Tibial nerve (tissue), 4 donors: Measurements from ENCODE around the gene MELK. TPM values are rescaled to one million over a fixed set of nuclear protein-coding genes. Genes with fewer than 3 reads are reported as not detected.

ENCODE experiments used
- DNase-seq, 2 donors: peaks; one replicate each; pipeline ENCODE4 v3.0.0-alpha.2; 2019; ENCODE audit warnings: low spot score in 2 of 2
- H3K27ac ChIP-seq, 4 donors: fragments of 200-600 bp; sonication (generic) in 3 of 4; one replicate each; pipeline ENCODE4 v1.5.1; 2017 to 2019; ENCODE audit warnings: mild to moderate bottlenecking in 1 of 4
- H3K27me3 ChIP-seq, 2 donors: fragments of 200-600 bp; sonication (generic) in 1 of 2; one replicate each; pipeline versions ENCODE4 v1.5.1 to v1.6.0; 2017 to 2019
- H3K36me3 ChIP-seq, 3 donors: fragments of 200-600 bp; sonication (generic); one replicate each; pipeline ENCODE4 v1.5.1; 2018 to 2019
- H3K4me1 ChIP-seq, 4 donors: fragments of 200-600 bp; sonication (generic) in 3 of 4; one replicate each; pipeline ENCODE4 v1.5.1; 2017 to 2019
- H3K4me3 ChIP-seq, 4 donors: fragments of 200-600 bp; sonication (generic) in 3 of 4; one replicate each; pipeline ENCODE4 v1.5.1; 2017 to 2019; ENCODE audit warnings: mild to moderate bottlenecking in 1 of 4, moderate library complexity in 1 of 4
- H3K9me3 ChIP-seq, 4 donors: fragments of 200-600 bp; sonication (generic) in 3 of 4; one replicate each; pipeline ENCODE4 v1.5.1; 2017 to 2019
- EP300 ChIP-seq, 2 donors: sonication (generic); formaldehyde crosslinking; IDR thresholded peaks; one replicate each; pipeline ENCODE4 v1.6.1; 2017; ENCODE audit warnings: antibody characterized with exemption in 2 of 2, mild to moderate bottlenecking in 1 of 2
- POLR2A ChIP-seq, 2 donors: fragments of 450-650 bp; IDR thresholded peaks; one replicate each; pipeline ENCODE4 v1.6.1; 2017; ENCODE audit warnings: antibody characterized with exemption in 2 of 2, mild to moderate bottlenecking in 2 of 2, moderate library complexity in 2 of 2
- WGBS, 2 donors: methylation state at CpG; one replicate each; pipeline ENCODE4 v1.1.5; 2018; 5-methylcytosine and 5-hydroxymethylcytosine counted together
- total RNA-seq, 4 donors: library from RNA; depleted of rRNA; stranded (reverse); fragments of >200 nt; gene quantifications; one replicate each; pipeline ENCODE4 v1.1.0, GENCODE V29; 2016
- TF ChIP-seq, protein P1 (sequence below), 5 experiments: fragments of 200-600 bp in 3 of 5; fragments of 450-650 bp in 2 of 5; sonication (generic) in 3 of 5; IDR thresholded peaks; one replicate each; pipeline ENCODE4 v1.5.1; 2016 to 2019; ENCODE audit warnings: antibody characterized with exemption in 5 of 5, mild to moderate bottlenecking in 3 of 5, moderate library complexity in 2 of 5

The MELK gene
- total RNA-seq, 4 donors from 2014 or later, result 0.22 to 1.2 (median 0.60) TPM; not detected in 1

DNA sequence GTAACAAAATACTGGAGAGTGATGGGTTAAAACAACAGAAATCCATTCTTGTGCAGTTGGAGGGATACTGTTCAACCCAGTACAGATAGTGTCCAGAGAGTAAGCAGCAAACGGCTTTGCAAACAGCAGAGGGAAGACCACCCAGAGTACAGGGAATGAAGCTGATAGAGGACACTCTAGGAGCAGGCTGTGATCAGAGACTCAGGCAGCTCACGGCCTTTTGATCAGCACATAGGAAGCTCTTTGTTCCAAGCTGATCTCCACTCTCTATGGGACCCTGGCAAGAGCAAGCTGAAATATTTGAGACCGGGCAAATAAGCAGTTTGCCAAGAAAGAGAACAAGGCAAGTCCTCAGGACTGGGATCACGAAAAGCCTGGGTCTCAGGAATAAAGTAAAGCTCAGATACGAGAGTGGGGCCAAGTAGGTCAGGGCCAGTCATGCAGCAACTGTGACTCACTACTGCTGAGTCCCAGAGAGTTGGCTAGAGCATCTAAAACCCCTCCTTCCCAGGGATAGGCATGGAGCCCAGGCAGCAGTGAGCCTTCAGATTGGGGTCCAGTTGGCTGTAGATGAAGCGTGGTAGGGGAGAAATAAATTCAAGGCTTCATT lies 52.4 kb downstream of the MELK start:
- no peaks in the 10 kb centered on the region for H3K27me3 ChIP-seq
- H3K4me1 ChIP-seq, result peaks cover 0 to 11% (median 3%) of the 10 kb centered on the region in 4 donors
- TF ChIP-seq POLR2A (IDR thresholded peaks at IDR 0.05), result no peak
- TF ChIP-seq EP300 (IDR thresholded peaks at IDR 0.05), result peak in 1 of 2 donors; percentile 71
- TF ChIP-seq, protein P1, sequence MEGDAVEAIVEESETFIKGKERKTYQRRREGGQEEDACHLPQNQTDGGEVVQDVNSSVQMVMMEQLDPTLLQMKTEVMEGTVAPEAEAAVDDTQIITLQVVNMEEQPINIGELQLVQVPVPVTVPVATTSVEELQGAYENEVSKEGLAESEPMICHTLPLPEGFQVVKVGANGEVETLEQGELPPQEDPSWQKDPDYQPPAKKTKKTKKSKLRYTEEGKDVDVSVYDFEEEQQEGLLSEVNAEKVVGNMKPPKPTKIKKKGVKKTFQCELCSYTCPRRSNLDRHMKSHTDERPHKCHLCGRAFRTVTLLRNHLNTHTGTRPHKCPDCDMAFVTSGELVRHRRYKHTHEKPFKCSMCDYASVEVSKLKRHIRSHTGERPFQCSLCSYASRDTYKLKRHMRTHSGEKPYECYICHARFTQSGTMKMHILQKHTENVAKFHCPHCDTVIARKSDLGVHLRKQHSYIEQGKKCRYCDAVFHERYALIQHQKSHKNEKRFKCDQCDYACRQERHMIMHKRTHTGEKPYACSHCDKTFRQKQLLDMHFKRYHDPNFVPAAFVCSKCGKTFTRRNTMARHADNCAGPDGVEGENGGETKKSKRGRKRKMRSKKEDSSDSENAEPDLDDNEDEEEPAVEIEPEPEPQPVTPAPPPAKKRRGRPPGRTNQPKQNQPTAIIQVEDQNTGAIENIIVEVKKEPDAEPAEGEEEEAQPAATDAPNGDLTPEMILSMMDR (IDR thresholded peaks at IDR 0.05), result no peak
- H3K27ac ChIP-seq, result peak overlapping the region; percentile 32 to 81 (median 51)
- H3K4me3 ChIP-seq, result no peak overlapping the region
- 28 to 35% methylated on average over 6 of the region's 6 CpGs for WGBS, 2 donors
- DNase-seq, result peak in 1 of 2 donors; percentile 23
- no peaks in the 10 kb centered on the region for H3K9me3 ChIP-seq
- no peaks in the 10 kb centered on the region for H3K36me3 ChIP-seq

DNA sequence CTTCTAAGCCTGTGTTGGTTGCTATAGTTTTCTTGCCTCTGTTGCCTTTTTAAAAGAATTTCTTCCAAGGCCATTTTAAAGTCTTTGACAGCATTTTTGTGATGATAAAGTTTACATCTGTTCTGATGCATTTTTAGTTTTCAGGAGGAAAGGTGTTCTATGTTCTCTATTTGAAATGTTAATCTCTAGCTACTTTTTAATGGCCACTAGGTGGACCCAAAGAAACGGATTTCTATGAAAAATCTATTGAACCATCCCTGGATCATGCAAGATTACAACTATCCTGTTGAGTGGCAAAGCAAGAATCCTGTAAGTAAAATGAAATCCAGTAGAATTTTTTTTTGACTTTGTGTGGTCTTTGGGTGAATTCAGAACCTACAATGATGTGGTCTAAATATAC lies 60.2 kb downstream of the MELK start:
- no peaks in the 10 kb centered on the region for H3K36me3 ChIP-seq
- no peaks in the 10 kb centered on the region for H3K9me3 ChIP-seq
- no peak overlapping the region for H3K27ac ChIP-seq
- no peaks in the 10 kb centered on the region for H3K4me1 ChIP-seq
- H3K27me3 ChIP-seq, result no peaks in the 10 kb centered on the region
- H3K4me3 ChIP-seq, result no peak overlapping the region
- DNase-seq, result no peak
- 5 to 6% methylated on average over 1 of the region's 1 CpG for WGBS, 2 donors
- TF ChIP-seq, protein P1 (IDR thresholded peaks at IDR 0.05), result peak in 4 of 5 experiments; percentile 28 to 51 (median 40)
- TF ChIP-seq EP300 (IDR thresholded peaks at IDR 0.05) (no peak), POLR2A (IDR thresholded peaks at IDR 0.05) (no peak)

DNA sequence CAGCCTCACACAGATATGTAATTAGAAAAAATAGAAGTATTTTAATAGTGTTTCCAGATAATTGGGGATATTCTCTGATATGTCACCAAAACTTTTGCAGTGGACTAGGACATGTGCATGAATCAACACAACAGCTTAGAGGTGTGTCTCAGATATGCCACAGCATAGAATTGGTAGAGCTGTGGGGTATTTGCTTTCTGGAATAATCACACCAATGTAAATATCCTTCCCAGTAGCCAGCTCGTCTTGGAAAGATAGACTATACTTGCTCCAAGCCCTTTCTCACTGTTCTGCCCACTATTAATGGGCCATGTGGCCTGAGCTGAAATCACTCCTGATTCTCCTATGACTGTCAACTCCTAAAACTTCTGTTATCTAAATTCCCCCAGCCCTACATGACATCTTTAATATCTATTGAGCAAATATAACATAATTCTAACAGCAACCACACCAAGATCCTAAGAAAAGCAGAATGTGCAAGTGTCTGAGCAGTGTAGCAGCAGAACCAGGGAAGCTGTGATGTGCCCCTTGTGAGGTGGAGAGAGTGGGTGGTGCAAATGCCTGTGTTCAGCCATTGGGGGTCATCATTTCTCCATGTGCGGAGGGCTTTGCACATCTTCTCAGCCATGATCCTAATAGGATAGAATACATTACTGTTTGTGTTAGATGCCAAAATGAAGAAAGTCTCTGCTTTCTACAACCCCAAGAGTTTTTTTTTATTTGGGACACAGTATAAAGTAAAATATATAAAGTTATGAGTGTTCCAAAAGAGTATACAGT lies 65.0 kb downstream of the MELK start:
- 49 to 72% methylated on average over 2 of the region's 2 CpGs for WGBS, 2 donors

DNA sequence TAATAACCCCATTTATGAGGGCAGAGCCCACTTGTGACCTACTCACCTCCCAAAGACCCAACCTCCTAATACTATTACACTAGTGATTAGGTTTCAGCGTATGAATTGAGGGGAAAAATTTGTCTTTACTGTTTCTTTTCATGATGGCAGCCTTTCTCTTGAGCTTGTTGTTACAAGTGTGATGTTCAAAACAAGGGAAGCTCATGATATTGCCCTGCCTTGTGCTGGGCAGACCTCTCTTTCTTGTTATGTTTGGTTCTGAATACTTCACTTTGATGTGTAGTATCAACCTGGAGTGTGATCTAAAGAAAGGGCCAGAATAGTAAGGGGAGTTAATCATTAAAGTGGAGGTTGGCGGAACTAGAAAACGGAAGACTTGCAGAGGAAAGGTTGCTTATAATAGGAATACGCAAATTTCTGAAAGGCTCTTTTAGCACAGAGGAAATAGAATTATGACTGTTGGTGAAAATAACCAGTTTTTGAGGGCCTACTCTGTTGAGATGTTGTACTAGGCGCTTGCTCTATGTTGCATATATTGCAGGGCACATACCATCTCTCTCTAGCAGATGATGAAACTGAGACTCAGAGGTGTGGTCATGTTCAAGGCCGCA lies 68.2 kb downstream of the MELK start:
- no peak for DNase-seq
- no peak for TF ChIP-seq EP300 (IDR thresholded peaks at IDR 0.05)
- no peak for TF ChIP-seq POLR2A (IDR thresholded peaks at IDR 0.05)
- TF ChIP-seq, protein P1 (IDR thresholded peaks at IDR 0.05), result no peak
- no peaks in the 10 kb centered on the region for H3K9me3 ChIP-seq
- no peaks in the 10 kb centered on the region for H3K27me3 ChIP-seq
- H3K4me3 ChIP-seq, result no peak overlapping the region
- H3K4me1 ChIP-seq, result no peaks in the 10 kb centered on the region
- 92 to 96% methylated on average over 6 of the region's 6 CpGs for WGBS, 2 donors
- H3K36me3 ChIP-seq, result no peaks in the 10 kb centered on the region
- H3K27ac ChIP-seq, result no peak overlapping the region

More for the DNA sequence above, 65.0 kb downstream of the MELK start:
- no peak for TF ChIP-seq EP300 (IDR thresholded peaks at IDR 0.05)
- TF ChIP-seq, protein P1 (IDR thresholded peaks at IDR 0.05), result no peak
- no peak for TF ChIP-seq POLR2A (IDR thresholded peaks at IDR 0.05)
- H3K27ac ChIP-seq, result no peak overlapping the region
- H3K36me3 ChIP-seq, result no peaks in the 10 kb centered on the region
- H3K27me3 ChIP-seq, result no peaks in the 10 kb centered on the region
- no peaks in the 10 kb centered on the region for H3K9me3 ChIP-seq
- H3K4me3 ChIP-seq, result no peak overlapping the region
- no peaks in the 10 kb centered on the region for H3K4me1 ChIP-seq
- DNase-seq, result no peak

DNA sequence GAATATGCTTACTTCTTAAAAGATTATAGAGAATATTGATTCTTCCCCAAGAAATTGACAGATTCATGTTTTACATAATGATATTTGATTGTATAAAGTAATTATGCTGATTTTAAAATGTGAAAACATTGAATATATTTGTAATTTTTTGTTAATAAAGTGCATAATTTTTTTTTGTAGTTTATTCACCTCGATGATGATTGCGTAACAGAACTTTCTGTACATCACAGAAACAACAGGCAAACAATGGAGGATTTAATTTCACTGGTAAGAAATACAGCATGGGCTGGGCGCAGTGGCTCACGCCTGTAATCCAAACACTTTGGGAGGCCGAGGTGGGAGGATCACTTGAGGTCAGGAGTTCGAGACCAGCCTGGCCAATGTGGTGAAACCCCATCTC lies 70.1 kb downstream of the MELK start:
- 89 to 91% methylated on average over 6 of the region's 6 CpGs for WGBS, 2 donors

More for the DNA sequence above, 70.1 kb downstream of the MELK start:
- Histone ChIP-seq H3K4me3 (no peak overlapping the region), H3K27me3 (no peaks in the 10 kb centered on the region), H3K36me3 (no peaks in the 10 kb centered on the region), H3K4me1 (no peaks in the 10 kb centered on the region), H3K9me3 (no peaks in the 10 kb centered on the region), H3K27ac (no peak overlapping the region)
- DNase-seq, result no peak
- TF ChIP-seq, protein P1 (IDR thresholded peaks at IDR 0.05), result no peak
- no peak for TF ChIP-seq POLR2A (IDR thresholded peaks at IDR 0.05)
- no peak for TF ChIP-seq EP300 (IDR thresholded peaks at IDR 0.05)
